ENCODE measurements around the gene TES. TPM values are rescaled to one million over a fixed set of nuclear protein-coding genes. Genes with fewer than 3 reads are reported as not detected.

TES gene
- polyA plus RNA-seq, 1 donor (not counting 4 experiments of a cell fraction or from before 2014, with no cell fraction given), result 187 TPM

- no peak for DNase-seq (ENCODE audit: low read depth, low spot score)
- peak; percentile 17 for FAIRE-seq
- no peak overlapping the region for H3K4me2 ChIP-seq (ENCODE audit: control insufficient read depth, extremely low read depth, insufficient read depth, low read depth, low read length)
- no peaks in the 10 kb centered on the region for H3K36me3 ChIP-seq (ENCODE audit: control insufficient read depth in 2 of 2, extremely low read depth in 1 of 2, insufficient read depth in 2 of 2, low read length in 2 of 2)
- peaks cover 21% of the 10 kb centered on the region for H3K4me1 ChIP-seq (ENCODE audit: control insufficient read depth, extremely low read depth, insufficient read depth, low read length)
- H3K27me3 ChIP-seq (ENCODE audit: control insufficient read depth, extremely low read depth, insufficient read depth, low read length), result no peaks in the 10 kb centered on the region
- no peak overlapping the region for H2AFZ ChIP-seq (ENCODE audit: control insufficient read depth, low read length)
- H3K79me2 ChIP-seq (ENCODE audit: control insufficient read depth, insufficient read depth, low read length), result no peaks in the 10 kb centered on the region
- H3K4me3 ChIP-seq (ENCODE audit: control insufficient read depth in 2 of 3, extremely low read depth in 1 of 3, insufficient read depth in 2 of 3, low read depth in 1 of 3, low read length in 3 of 3), result no peak overlapping the region
- H4K20me1 ChIP-seq (ENCODE audit: control insufficient read depth, extremely low read depth, insufficient read depth, low read length), result no peaks in the 10 kb centered on the region
- no peaks in the 10 kb centered on the region for H3K9me3 ChIP-seq (ENCODE audit: control insufficient read depth, low read depth, low read length)
- TF ChIP-seq EZH2 (IDR thresholded peaks at IDR 0.05; ENCODE audit: low read length) (no peak), CTCF (optimal IDR thresholded peaks at IDR 0.05 in 1 of 3, IDR thresholded peaks at IDR 0.05 in 1 of 3, conservative IDR thresholded peaks at IDR 0.05 in 1 of 3; ENCODE audit: extremely low read depth in 1 of 3, insufficient read depth in 2 of 3, low read length in 3 of 3) (peak in 1 of 3 experiments; percentile 38)
- no peak overlapping the region for H3K9ac ChIP-seq (ENCODE audit: control insufficient read depth, extremely low read depth, insufficient read depth, low read length)
- H3K9me1 ChIP-seq (ENCODE audit: control insufficient read depth, extremely low read depth, insufficient read depth, low read length), result no peaks in the 10 kb centered on the region
- dilution Hi-C loops (cut with MboI; ENCODE audit: extremely low pct_ligation_motif_present, low sequenced_read_pairs), result no loop called here
- H3K27ac ChIP-seq (ENCODE audit: control insufficient read depth, insufficient read depth, low read length), result no peak overlapping the region
Observed at GRCh38 chr7:116290740-116291139, 80.4 kb downstream of the TES start.

- no peaks in the 10 kb centered on the region for H4K20me1 ChIP-seq (ENCODE audit: control insufficient read depth, extremely low read depth, insufficient read depth, low read length)
- H3K36me3 ChIP-seq (ENCODE audit: control insufficient read depth in 2 of 2, extremely low read depth in 1 of 2, insufficient read depth in 2 of 2, low read length in 2 of 2), result no peaks in the 10 kb centered on the region
- no peaks in the 10 kb centered on the region for H3K9me1 ChIP-seq (ENCODE audit: control insufficient read depth, extremely low read depth, insufficient read depth, low read length)
- no peak overlapping the region for H3K9ac ChIP-seq (ENCODE audit: control insufficient read depth, extremely low read depth, insufficient read depth, low read length)
- dilution Hi-C loops (cut with MboI; ENCODE audit: extremely low pct_ligation_motif_present, low sequenced_read_pairs), result no loop called here
- TF ChIP-seq CTCF (optimal IDR thresholded peaks at IDR 0.05 in 1 of 3, IDR thresholded peaks at IDR 0.05 in 1 of 3, conservative IDR thresholded peaks at IDR 0.05 in 1 of 3; ENCODE audit: extremely low read depth in 1 of 3, insufficient read depth in 2 of 3, low read length in 3 of 3), result no peak
- TF ChIP-seq EZH2 (IDR thresholded peaks at IDR 0.05; ENCODE audit: low read length), result no peak
- H3K79me2 ChIP-seq (ENCODE audit: control insufficient read depth, insufficient read depth, low read length), result no peaks in the 10 kb centered on the region
- H3K4me3 ChIP-seq (ENCODE audit: control insufficient read depth in 2 of 3, extremely low read depth in 1 of 3, insufficient read depth in 2 of 3, low read depth in 1 of 3, low read length in 3 of 3), result no peak overlapping the region
- FAIRE-seq (no peak), DNase-seq (ENCODE audit: low read depth, low spot score) (no peak)
- H3K27me3 ChIP-seq (ENCODE audit: control insufficient read depth, extremely low read depth, insufficient read depth, low read length), result no peaks in the 10 kb centered on the region
- H3K27ac ChIP-seq (ENCODE audit: control insufficient read depth, insufficient read depth, low read length), result no peak overlapping the region
- no peak overlapping the region for H3K4me2 ChIP-seq (ENCODE audit: control insufficient read depth, extremely low read depth, insufficient read depth, low read depth, low read length)
- peaks cover 21% of the 10 kb centered on the region for H3K4me1 ChIP-seq (ENCODE audit: control insufficient read depth, extremely low read depth, insufficient read depth, low read length)
- H3K9me3 ChIP-seq (ENCODE audit: control insufficient read depth, low read depth, low read length), result no peaks in the 10 kb centered on the region
- H2AFZ ChIP-seq (ENCODE audit: control insufficient read depth, low read length), result peak overlapping the region; percentile 65
Observed at GRCh38 chr7:116291937-116292336, 81.6 kb downstream of the TES start.
